Measurements from ENCODE around the gene PLRG1. TPM values are rescaled to one million over a fixed set of nuclear protein-coding genes. Genes with fewer than 3 reads are reported as not detected.
A peak's percentile ranks its signal among the peaks of the same experiment; 100 is the strongest.

Gene PLRG1
- total RNA-seq, 1 experiment from 2014 or later: 116 TPM

- Histone ChIP-seq H3K27me3 (replicated peaks; ENCODE audit: insufficient read depth, low read depth, low read length, poor library complexity) (peaks cover 49% of the 10 kb centered on the region), H3K27ac (ENCODE audit: low read depth, low read length, poor library complexity, severe bottlenecking) (no peak overlapping the region), H3K4me1 (ENCODE audit: insufficient read depth, low read length, poor library complexity, severe bottlenecking) (peaks cover 8% of the 10 kb centered on the region), H3K36me3 (ENCODE audit: insufficient read depth, low read length, poor library complexity, severe bottlenecking) (no peaks in the 10 kb centered on the region), H3K4me3 (ENCODE audit: low read depth, low read length, poor library complexity, severe bottlenecking) (peak overlapping the region; percentile 33), H3K9me3 (ENCODE audit: low read depth, low read length, poor library complexity, severe bottlenecking) (no peaks in the 10 kb centered on the region)
- intact Hi-C loops (cut with micrococcal nuclease; ENCODE audit: unreplicated experiment): no loop called here
- BruUV-seq (replicated peaks): no TSS peak
- ChIA-PET POLR2A (ENCODE audit: low non-redundant PET) (no interaction called here), CTCF (no interaction called here)
- TF ChIP-seq CTCF (conservative IDR thresholded peaks at IDR 0.05; ENCODE audit: low read depth, low read length) (no peak), EZH2 (IDR thresholded peaks at IDR 0.05; ENCODE audit: borderline replicate concordance, low read depth, low read length, poor library complexity, severe bottlenecking) (peak; percentile 41)
- no peak for DNase-seq (ENCODE audit: low spot score)
These were observed 59.4 kb downstream of the PLRG1 start for GRCh38 chr4:154490583-154491340.

- no peak overlapping the region for H3K27ac ChIP-seq (ENCODE audit: low read depth, low read length, poor library complexity, severe bottlenecking)
- H3K9me3 ChIP-seq (ENCODE audit: low read depth, low read length, poor library complexity, severe bottlenecking): no peaks in the 10 kb centered on the region
- no peak overlapping the region for H3K4me3 ChIP-seq (ENCODE audit: low read depth, low read length, poor library complexity, severe bottlenecking)
- peaks cover 8% of the 10 kb centered on the region for H3K4me1 ChIP-seq (ENCODE audit: insufficient read depth, low read length, poor library complexity, severe bottlenecking)
- no peaks in the 10 kb centered on the region for H3K36me3 ChIP-seq (ENCODE audit: insufficient read depth, low read length, poor library complexity, severe bottlenecking)
- intact Hi-C loops (cut with micrococcal nuclease; ENCODE audit: unreplicated experiment): no loop called here
- BruUV-seq (replicated peaks): no TSS peak
- CTCF ChIA-PET: no interaction called here
- no peak for DNase-seq (ENCODE audit: low spot score)
- H3K27me3 ChIP-seq (replicated peaks; ENCODE audit: insufficient read depth, low read depth, low read length, poor library complexity): peaks cover 50% of the 10 kb centered on the region
- POLR2A ChIA-PET (ENCODE audit: low non-redundant PET): no interaction called here
- TF ChIP-seq EZH2 (IDR thresholded peaks at IDR 0.05; ENCODE audit: borderline replicate concordance, low read depth, low read length, poor library complexity, severe bottlenecking) (no peak), CTCF (conservative IDR thresholded peaks at IDR 0.05; ENCODE audit: low read depth, low read length) (no peak)
These were observed 60.0 kb downstream of the PLRG1 start for GRCh38 chr4:154490234-154490582.

- intact Hi-C loops (cut with micrococcal nuclease; ENCODE audit: unreplicated experiment): no loop called here
- no peak for DNase-seq (ENCODE audit: low spot score)
- ChIA-PET CTCF (no interaction called here), POLR2A (ENCODE audit: low non-redundant PET) (no interaction called here)
- no peak overlapping the region for H3K27ac ChIP-seq (ENCODE audit: low read depth, low read length, poor library complexity, severe bottlenecking)
- TF ChIP-seq EZH2 (IDR thresholded peaks at IDR 0.05; ENCODE audit: borderline replicate concordance, low read depth, low read length, poor library complexity, severe bottlenecking): no peak
- TF ChIP-seq CTCF (conservative IDR thresholded peaks at IDR 0.05; ENCODE audit: low read depth, low read length): no peak
- peaks cover 8% of the 10 kb centered on the region for H3K4me1 ChIP-seq (ENCODE audit: insufficient read depth, low read length, poor library complexity, severe bottlenecking)
- no peaks in the 10 kb centered on the region for H3K9me3 ChIP-seq (ENCODE audit: low read depth, low read length, poor library complexity, severe bottlenecking)
- H3K36me3 ChIP-seq (ENCODE audit: insufficient read depth, low read length, poor library complexity, severe bottlenecking): no peaks in the 10 kb centered on the region
- BruUV-seq (replicated peaks): no TSS peak
- H3K27me3 ChIP-seq (replicated peaks; ENCODE audit: insufficient read depth, low read depth, low read length, poor library complexity): peaks cover 50% of the 10 kb centered on the region
- H3K4me3 ChIP-seq (ENCODE audit: low read depth, low read length, poor library complexity, severe bottlenecking): no peak overlapping the region
These were observed 60.5 kb downstream of the PLRG1 start for GRCh38 chr4:154489558-154490233.

Data from A673 (cell line).